Left renal cortex interstitium (tissue), 4 donors: ENCODE data around the gene ONECUT3. TPM values are rescaled to one million over a fixed set of nuclear protein-coding genes. Genes with fewer than 3 reads are reported as not detected.

ENCODE experiments used
- DNase-seq, 4 donors: peaks; one replicate each; pipeline ENCODE4 v3.0.0-alpha.2; 2013; ENCODE audit warnings: low read depth in 4 of 4, low spot score in 2 of 4, missing footprints in 1 of 4
- polyA plus RNA-seq, 4 donors: library from polyadenylated mRNA; unstranded; fragments of 120-200 nt; gene quantifications; one replicate each; pipeline ENCODE4 v1.2.1, GENCODE V29; 2013; ENCODE audit not compliant: insufficient read length in 4 of 4

Gene ONECUT3
- polyA plus RNA-seq, 4 donors = 0.05 to 0.08 TPM; not detected in 2

- no peak for DNase-seq
These were observed 16.4 kb upstream of the ONECUT3 start for GRCh38 chr19:1736927-1737326.

GRCh38 chr19:1739960-1740629, 13.2 kb upstream of the ONECUT3 start:
- DNase-seq = no peak

DNA sequence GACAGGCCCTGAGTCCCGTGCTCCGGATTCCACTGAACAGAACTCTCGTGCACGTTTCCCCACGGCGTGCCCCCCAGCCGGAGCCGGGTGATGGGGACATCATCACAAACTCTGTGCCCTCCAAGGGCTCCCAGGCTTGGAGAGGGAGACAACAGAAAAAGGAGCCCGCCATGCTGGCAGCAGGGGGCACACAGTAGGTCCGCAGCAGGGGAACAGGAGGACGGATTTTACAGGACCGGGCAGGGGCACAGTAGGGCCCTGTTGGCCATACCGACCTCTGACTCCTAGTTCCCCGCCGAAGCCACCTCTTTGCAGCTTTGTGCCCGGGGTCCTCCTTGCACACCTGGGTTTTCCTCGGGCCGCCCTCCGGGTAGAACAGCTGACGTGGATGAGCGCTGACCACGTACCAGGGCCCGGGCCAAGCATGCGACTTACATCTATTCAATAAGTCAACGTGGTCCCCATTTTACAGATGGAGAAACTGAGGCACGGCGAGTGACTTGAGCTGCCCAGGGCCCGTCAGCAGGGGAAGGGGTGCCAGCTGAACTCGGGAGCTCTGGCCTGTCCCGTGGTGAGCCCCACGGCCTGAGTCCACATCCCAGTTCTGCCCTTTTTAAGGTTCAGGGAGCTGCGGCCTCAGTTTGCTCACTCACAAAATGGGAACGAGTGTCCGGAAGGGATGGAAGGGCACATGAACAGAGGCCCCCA, 10.2 kb upstream of the ONECUT3 start:
- DNase-seq = no peak

DNA sequence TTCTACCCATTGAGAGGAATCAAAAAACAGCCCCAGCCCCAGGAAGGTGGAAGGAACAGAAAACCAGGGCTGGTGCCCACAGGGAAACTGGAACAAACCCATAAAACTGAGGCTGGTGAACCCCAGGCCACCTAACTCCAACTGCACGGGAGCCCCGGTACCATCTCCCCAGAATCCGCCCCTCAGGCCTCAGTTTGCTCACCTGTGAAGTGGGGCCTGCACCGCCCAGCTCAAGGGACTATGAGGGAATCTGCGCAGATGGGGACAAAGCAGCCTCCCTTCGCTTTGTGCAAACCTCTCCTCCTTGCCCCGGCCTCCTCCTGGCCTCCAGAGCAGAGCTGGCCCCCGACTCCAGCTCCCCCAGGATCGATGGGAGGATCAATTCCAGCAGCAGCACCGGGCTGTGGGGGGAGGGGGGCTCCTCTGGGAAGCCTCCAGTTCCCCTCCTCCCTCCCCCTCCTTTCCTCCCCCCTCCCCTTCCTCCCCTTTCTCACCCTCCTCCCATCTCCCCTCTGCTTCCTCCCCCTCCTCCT, 9.1 kb upstream of the ONECUT3 start:
- DNase-seq = no peak

DNA sequence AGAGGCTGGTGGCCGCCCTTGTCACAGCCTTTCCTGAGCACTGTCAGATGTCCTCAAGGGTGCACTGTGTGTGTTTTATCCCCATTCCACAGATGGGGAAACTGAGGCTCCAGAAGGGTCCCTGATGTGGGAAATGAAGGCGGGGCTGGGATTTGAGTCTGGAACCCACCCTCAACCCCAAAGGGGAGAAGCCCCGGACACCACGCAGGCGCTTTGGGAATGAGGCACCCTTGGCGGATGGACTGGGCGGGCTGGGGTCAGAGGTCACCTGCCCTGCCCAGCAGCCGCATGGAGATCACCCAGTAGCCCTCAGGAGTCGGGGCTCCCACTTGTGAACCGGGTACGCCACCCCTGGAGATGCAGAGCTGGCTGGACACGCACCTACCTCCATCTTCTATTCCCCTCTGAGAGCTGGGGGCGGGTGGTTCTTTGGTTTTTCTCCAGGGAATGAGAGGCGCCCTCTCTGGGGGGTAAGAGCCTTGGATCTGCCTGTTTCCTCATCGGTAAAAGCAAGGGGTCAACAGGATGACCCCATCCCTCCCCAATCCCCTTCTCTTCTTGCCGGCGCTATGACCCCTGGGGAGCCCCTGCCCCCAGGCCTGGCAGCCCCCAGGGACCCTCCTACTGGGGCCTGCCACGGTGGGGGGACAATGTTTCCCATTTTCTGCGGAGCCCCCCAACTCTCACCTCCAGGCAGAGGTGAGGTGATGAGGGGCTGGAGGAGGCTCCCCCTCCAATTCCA, 8.3 kb upstream of the ONECUT3 start:
- no peak for DNase-seq

DNA sequence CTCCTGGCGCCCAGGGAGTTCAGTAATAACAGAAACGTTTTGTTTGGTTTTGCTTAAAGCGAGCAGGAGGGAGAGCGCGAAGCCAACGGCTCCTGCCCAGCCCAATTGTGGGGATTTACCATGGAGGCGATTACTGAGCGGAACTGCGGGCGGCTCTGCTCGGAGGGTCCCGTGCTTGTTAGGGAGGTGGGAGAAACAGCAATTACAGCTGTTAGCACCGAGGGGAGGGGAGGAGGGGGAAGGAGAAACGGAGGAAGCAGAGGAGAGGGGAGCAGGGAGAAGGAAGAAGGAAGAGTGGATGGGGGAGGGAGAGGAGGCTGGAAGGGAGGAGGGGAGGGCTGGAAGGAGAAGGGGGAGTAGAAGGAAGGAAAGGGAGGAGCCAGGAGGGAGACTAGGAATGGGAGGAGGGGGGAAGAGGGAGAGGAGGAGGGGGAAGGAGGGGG, 7.7 kb upstream of the ONECUT3 start:
- DNase-seq = no peak

DNA sequence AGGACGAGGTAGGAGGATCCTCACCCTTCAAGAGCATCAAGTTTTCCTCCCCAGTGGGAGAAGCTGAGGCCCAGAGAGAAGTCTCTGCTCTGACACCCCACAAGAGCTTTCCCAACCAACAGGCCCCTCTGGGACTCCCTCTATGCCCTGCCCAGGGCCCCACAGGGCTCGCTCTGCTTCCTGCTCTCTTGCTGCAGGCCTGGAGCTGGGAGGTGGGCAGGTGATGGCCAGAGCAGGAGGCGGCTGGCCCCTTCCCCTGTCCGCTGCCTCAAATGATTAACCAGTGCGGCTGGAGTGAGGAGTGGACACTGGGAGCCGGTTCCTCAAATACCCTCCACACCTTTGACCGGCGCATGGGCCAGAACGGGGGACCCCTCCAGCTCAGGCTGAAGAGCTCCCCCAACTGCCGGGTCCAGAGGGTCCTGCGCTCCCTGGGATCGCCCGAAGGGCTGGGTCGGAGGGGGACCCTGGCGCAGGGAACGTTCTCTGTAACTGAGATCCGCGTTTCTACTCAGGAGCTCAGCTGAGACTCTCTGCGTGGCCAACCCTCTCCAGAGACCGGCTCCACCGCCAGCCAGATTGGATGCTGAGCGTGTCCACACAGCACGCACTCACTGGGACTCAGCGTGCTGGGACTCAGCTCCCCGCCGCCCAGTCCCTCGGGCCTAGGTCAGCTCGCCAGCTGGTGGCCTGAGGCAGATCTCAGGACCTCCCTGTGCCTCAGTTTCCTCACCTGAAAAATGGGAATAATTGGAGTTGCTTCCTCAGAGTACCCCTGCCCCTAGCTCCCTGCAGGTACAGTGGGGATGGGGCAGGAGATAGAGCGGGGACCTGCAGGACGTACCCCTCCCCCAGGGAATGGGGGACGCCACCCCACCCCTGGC, 6.7 kb upstream of the ONECUT3 start:
- no peak for DNase-seq

- DNase-seq = no peak
These were observed 5.8 kb upstream of the ONECUT3 start for GRCh38 chr19:1747285-1748114.

GRCh38 chr19:1748115-1748872, 5.0 kb upstream of the ONECUT3 start:
- DNase-seq = no peak

GRCh38 chr19:1748873-1749341, 4.4 kb upstream of the ONECUT3 start:
- DNase-seq = no peak

DNA sequence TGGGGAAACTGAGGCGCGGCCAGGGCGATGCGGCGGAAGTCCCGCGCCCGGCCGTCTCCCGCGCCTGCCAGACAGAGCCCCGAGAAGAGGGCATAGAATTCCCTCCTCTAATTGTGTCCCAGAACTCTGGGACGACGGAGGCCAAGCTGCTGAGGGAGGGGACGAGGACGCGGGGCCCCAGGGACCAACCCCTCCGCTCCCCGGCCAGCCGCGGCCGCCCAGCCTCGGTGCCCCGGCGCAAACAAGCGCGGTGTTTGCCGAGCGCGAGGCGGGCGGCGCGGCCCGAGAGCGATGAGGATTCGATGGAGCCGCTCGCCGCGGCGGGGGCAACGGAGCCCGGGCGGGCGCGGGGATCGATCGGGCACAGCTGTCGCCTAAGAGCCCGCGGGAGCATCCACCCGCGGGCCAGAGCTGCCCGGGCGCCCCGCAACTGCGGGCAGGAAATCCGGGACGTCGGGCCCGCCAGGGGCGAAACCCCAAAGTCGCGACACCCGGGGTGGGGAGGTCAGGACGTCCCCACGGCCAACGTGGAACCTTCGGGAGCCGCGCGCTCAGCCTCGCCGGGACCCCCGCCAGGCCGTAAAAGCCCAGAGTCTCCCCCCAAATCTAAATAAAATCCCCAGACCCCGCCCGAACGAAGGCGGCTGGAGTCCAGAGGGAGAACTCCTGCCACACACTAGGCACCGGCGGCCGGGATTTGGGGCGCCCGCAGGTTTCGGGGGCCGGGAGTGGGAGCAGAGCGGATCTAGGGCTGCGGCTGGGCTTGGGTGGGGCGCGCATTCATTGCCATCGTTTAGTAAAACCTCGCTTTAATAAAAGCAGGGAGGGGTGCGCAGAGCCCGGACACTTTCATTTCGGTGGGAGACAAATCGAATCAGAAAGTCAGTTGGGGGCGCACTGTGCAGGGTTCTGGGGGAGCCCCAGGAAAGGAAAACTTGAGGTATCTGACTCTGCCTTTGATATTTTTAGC, 3.6 kb upstream of the ONECUT3 start:
- DNase-seq = no peak

- DNase-seq = no peak
These were observed 2.8 kb upstream of the ONECUT3 start for GRCh38 chr19:1750343-1751021.

- DNase-seq = no peak
These were observed 1.8 kb upstream of the ONECUT3 start for GRCh38 chr19:1751367-1752008.

GRCh38 chr19:1752009-1752756, 1.1 kb upstream of the ONECUT3 start:
- no peak for DNase-seq

DNA sequence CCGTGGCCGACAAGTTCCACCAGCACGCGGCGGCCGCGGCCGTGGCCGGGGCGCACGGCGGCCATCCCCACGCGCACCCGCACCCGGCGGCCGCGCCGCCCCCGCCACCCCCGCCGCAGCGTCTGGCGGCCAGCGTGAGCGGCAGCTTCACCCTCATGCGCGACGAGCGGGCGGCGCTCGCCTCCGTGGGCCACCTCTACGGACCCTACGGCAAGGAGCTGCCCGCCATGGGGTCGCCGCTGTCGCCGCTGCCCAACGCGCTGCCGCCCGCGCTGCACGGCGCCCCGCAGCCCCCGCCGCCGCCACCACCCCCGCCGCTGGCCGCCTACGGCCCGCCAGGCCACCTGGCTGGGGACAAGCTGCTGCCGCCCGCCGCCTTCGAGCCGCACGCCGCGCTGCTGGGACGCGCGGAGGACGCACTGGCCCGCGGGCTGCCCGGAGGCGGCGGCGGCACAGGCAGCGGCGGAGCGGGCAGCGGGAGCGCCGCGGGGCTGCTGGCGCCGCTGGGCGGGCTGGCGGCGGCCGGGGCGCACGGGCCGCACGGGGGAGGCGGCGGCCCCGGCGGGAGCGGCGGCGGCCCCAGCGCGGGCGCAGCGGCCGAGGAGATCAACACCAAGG, 821 bp downstream of the ONECUT3 start:
- DNase-seq = no peak
